ENCODE results near the gene RNF126.
"Not testable (repeated sequence)": the region's sequence is repeated elsewhere in the genome, so short reads cannot be mapped to it uniquely, and the experiment has no call there.

RNF126 gene

GRCh38 chr19:608155-609003, 54.6 kb downstream of the RNF126 start:
- DNase-seq (ENCODE audit: low read depth in 1 of 2, low spot score in 1 of 2), result no peak
- Histone ChIP-seq H3K4me3 (replicated peaks; ENCODE audit: insufficient read depth, low read length) (no peak overlapping the region), H3K27me3 (ENCODE audit: insufficient read depth, poor library complexity, severe bottlenecking) (no peaks in the 10 kb centered on the region), H3K27ac (replicated peaks) (peak overlapping the region; percentile 59)
- TF ChIP-seq POLR2AphosphoS5 (IDR thresholded peaks at IDR 0.05; ENCODE audit: low read depth), result no peak
- TF ChIP-seq REST (IDR thresholded peaks at IDR 0.05; ENCODE audit: insufficient replicate concordance, low read depth), result no peak
- TF ChIP-seq, protein P1, sequence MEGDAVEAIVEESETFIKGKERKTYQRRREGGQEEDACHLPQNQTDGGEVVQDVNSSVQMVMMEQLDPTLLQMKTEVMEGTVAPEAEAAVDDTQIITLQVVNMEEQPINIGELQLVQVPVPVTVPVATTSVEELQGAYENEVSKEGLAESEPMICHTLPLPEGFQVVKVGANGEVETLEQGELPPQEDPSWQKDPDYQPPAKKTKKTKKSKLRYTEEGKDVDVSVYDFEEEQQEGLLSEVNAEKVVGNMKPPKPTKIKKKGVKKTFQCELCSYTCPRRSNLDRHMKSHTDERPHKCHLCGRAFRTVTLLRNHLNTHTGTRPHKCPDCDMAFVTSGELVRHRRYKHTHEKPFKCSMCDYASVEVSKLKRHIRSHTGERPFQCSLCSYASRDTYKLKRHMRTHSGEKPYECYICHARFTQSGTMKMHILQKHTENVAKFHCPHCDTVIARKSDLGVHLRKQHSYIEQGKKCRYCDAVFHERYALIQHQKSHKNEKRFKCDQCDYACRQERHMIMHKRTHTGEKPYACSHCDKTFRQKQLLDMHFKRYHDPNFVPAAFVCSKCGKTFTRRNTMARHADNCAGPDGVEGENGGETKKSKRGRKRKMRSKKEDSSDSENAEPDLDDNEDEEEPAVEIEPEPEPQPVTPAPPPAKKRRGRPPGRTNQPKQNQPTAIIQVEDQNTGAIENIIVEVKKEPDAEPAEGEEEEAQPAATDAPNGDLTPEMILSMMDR (IDR thresholded peaks at IDR 0.05; ENCODE audit: insufficient read depth, low read length), result no peak
- TF ChIP-seq GABPA (IDR thresholded peaks at IDR 0.05; ENCODE audit: low read depth), result no peak
- no peak for TF ChIP-seq SPI1 (IDR thresholded peaks at IDR 0.05; ENCODE audit: borderline replicate concordance, low read depth)

DNA sequence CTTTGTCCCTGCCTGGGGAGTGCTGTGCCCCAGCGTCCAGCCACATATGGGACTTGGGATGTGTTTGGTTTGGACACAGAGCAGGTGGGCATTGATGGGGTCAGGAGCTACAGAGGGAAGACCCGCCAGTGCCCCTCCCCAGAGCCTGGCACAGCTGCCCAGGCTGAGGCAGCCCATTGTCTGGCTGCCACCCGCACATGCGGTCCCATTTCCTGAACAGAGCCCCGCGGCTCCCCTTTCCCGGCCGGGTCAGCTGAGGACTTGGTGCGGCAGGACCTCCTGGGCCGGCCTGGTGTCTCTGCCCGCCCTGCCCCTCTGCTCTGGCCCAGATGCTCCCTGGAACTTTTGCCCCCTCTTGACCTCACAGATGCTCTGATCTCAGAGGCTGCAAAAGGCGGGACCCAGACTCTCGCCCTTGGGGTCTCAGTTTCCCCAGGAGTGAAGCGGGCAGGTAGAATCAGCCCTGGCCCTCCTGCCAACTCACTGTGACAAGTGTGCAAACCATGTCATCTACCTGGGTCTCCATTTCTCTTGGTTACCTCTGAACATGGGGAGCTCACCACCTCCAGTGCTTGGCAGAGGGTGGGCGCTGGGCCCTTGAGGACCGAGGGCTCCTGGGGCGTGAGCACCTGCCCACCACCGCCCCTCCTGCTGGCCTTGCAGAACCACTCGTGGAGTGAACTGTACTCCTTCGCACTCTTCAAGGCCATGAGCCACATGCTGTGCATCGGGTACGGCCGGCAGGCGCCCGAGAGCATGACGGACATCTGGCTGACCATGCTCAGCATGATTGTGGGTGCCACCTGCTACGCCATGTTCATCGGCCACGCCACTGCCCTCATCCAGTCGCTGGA, 55.5 kb downstream of the RNF126 start:
- TF ChIP-seq SPI1 (IDR thresholded peaks at IDR 0.05; ENCODE audit: borderline replicate concordance, low read depth) (no peak), GABPA (IDR thresholded peaks at IDR 0.05; ENCODE audit: low read depth) (no peak), REST (IDR thresholded peaks at IDR 0.05; ENCODE audit: insufficient replicate concordance, low read depth) (no peak), POLR2AphosphoS5 (IDR thresholded peaks at IDR 0.05; ENCODE audit: low read depth) (no peak)
- TF ChIP-seq, protein P1 (IDR thresholded peaks at IDR 0.05; ENCODE audit: insufficient read depth, low read length), result no peak
- DNase-seq (ENCODE audit: low read depth in 1 of 2, low spot score in 1 of 2), result no peak
- Histone ChIP-seq H3K27me3 (ENCODE audit: insufficient read depth, poor library complexity, severe bottlenecking) (no peaks in the 10 kb centered on the region), H3K27ac (replicated peaks) (no peak overlapping the region), H3K4me3 (replicated peaks; ENCODE audit: insufficient read depth, low read length) (no peak overlapping the region)

DNA sequence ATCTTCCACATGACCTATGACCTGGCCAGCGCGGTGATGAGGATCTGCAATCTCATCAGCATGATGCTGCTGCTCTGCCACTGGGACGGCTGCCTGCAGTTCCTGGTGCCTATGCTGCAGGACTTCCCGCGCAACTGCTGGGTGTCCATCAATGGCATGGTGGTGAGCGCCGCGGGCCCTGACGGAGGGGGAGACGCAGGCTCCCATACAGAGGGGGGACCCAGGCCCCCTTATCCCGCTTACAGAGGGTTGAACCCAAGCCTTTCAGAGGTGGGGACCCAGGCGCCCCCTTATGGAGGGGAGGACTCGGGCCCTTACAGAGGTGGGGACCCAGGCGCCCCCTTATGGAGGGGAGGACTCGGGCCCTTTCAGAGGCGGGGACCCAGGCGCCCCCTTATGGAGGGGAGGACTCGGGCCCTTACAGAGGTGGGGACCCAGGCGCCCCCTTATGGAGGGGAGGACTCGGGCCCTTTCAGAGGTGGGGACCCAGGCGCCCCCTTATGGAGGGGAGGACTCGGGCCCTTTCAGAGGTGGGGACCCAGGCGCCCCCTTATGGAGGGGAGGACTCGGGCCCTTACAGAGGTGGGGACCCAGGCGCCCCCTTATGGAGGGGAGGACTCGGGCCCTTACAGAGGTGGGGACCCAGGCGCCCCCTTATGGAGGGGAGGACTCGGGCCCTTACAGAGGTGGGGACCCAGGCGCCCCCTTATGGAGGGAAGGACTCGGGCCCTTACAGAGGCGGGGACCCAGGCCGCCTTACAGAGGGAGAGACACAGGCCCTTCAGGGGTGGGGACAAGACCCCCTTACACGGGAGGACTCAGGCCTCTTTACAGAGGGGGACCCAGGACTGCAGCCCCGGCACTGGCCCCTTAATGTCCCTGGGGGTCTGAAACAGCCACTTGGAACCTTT, 57.7 kb downstream of the RNF126 start:
- Histone ChIP-seq H3K27ac (replicated peaks) (0 out of 2 replicates have a peak overlapping the region, but pooled peaks have one; percentile 50), H3K4me3 (replicated peaks; ENCODE audit: insufficient read depth, low read length) (peak overlapping the region; percentile 26)
- DNase-seq (ENCODE audit: low read depth in 1 of 2, low spot score in 1 of 2), result peak in 1 of 2 experiments; percentile 74
- not testable (repeated sequence) for H3K27me3 ChIP-seq (ENCODE audit: insufficient read depth, poor library complexity, severe bottlenecking)

All from HL-60 (cell line).